ENCODE measurements around the gene SHC3. TPM values are rescaled to one million over a fixed set of nuclear protein-coding genes. Genes with fewer than 3 reads are reported as not detected.

Gene SHC3
- total and polyA plus RNA-seq, 2 of the 4 experiments (the other 2 are of a cell fraction), result 4.5 to 13.3 TPM

- ChIA-PET CTCF (interaction anchor here (0.9 kb wide), 1 partner anchor 108 kb away, joined by 3 read pairs; no protein-coding TSS in a partner anchor), POLR2A (ENCODE audit: unreplicated experiment) (no interaction called here)
- Histone ChIP-seq H3K4me3 (ENCODE audit: insufficient read depth, low read depth, low read length) (no peak overlapping the region), H3K9me3 (ENCODE audit: control insufficient read depth, insufficient read depth, low read length) (no peaks in the 10 kb centered on the region), H3K4me2 (ENCODE audit: low read depth, low read length) (no peak overlapping the region), H2AFZ (replicated peaks; ENCODE audit: low read length, poor library complexity) (no peak overlapping the region), H2BK5ac (ENCODE audit: low read depth, low read length, poor library complexity, severe bottlenecking) (no peak overlapping the region), H3K18ac (ENCODE audit: low read depth, low read length) (no peak overlapping the region), H3K9me1 (ENCODE audit: insufficient read depth, low read length) (peaks cover 19% of the 10 kb centered on the region), H4K91ac (ENCODE audit: insufficient read depth, low read depth, low read length) (no peak overlapping the region), H3K36me3 (ENCODE audit: control insufficient read depth, insufficient read depth, low read length) (no peaks in the 10 kb centered on the region; the same call in none of the 2 replicates), H4K5ac (ENCODE audit: low read depth, low read length) (no peak overlapping the region), H2AK9ac (replicated peaks; ENCODE audit: low read depth, low read length, poor library complexity) (no peak overlapping the region), H4K20me1 (ENCODE audit: insufficient read depth, low read length) (peaks cover 15% of the 10 kb centered on the region), H4K8ac (ENCODE audit: low read depth in 2 of 2, low read length in 2 of 2) (no peak overlapping the region; a peak in 1 of 4 replicates), H3K4ac (ENCODE audit: low read depth, low read length) (no peak overlapping the region), H2BK20ac (ENCODE audit: low read depth, low read length) (no peak overlapping the region), H2BK120ac (ENCODE audit: low read depth, low read length) (no peak overlapping the region), H3K56ac (ENCODE audit: extremely low read depth, insufficient read depth, low read length) (no peak overlapping the region), H3K4me1 (ENCODE audit: control insufficient read depth, insufficient read depth, low read length) (no peaks in the 10 kb centered on the region), H3K79me1 (ENCODE audit: low read depth in 1 of 2, low read length in 2 of 2) (peaks cover 29 to 74% of the 10 kb centered on the region in 2 experiments), H2BK15ac (ENCODE audit: low read depth, low read length) (no peak overlapping the region), H3K23ac (ENCODE audit: low read depth, low read length) (no peak overlapping the region; the same call in 1 of the 2 replicates), H3K27me3 (ENCODE audit: control insufficient read depth, insufficient read depth, low read length) (no peaks in the 10 kb centered on the region), H2AK5ac (ENCODE audit: low read depth, low read length) (0 out of 2 replicates have a peak overlapping the region, but pooled peaks have one; percentile 10), H3K9ac (ENCODE audit: low read depth, low read length) (no peak overlapping the region), H3K27ac (ENCODE audit: insufficient read depth, low read length) (no peak overlapping the region), H3K14ac (replicated peaks; ENCODE audit: low read depth, low read length) (no peak overlapping the region)
- ATAC-seq (ENCODE audit: low read depth) (no peak), DNase-seq (no peak)
- TF ChIP-seq POLR2A (IDR thresholded peaks at IDR 0.05; ENCODE audit: low read depth, low read length), result no peak
- TF ChIP-seq CHD1 (IDR thresholded peaks at IDR 0.05; ENCODE audit: low read depth, low read length), result no peak
- no peak; the same call in 1 of the 2 replicates for TF ChIP-seq CTCF (conservative IDR thresholded peaks at IDR 0.05; ENCODE audit: low read depth, low read length)
- no peak for TF ChIP-seq CEBPB (IDR thresholded peaks at IDR 0.05; ENCODE audit: low read depth, low read length)
- TF ChIP-seq MAZ (IDR thresholded peaks at IDR 0.05; ENCODE audit: borderline replicate concordance, low read depth, low read length), result no peak
- TF ChIP-seq RAD21 (IDR thresholded peaks at IDR 0.05; ENCODE audit: low read length), result no peak
- TF ChIP-seq USF2 (IDR thresholded peaks at IDR 0.05; ENCODE audit: low read depth, low read length), result no peak
- no peak for TF ChIP-seq RCOR1 (IDR thresholded peaks at IDR 0.05; ENCODE audit: insufficient replicate concordance, low read length)
- no peak for TF ChIP-seq BHLHE40 (IDR thresholded peaks at IDR 0.05; ENCODE audit: low read depth, low read length)
- TF ChIP-seq NFE2L2 (IDR thresholded peaks at IDR 0.05; ENCODE audit: low read depth, low read length), result no peak
- TF ChIP-seq RFX5 (IDR thresholded peaks at IDR 0.05; ENCODE audit: low read depth, low read length), result no peak
- in situ Hi-C loops (cut with MboI; ENCODE audit: low sequenced_read_pairs) (no loop called here), intact Hi-C loops (cut with micrococcal nuclease) (loop anchor here (10.0 kb wide), 1 partner anchor 427 kb away; no protein-coding TSS in a partner anchor), dilution Hi-C loops (cut with HindIII; ENCODE audit: low sequenced_read_pairs, unreplicated experiment) (no loop called here)
- BruUV-seq (replicated peaks), result no TSS peak
- WGBS, 2 experiments (ENCODE audit: extremely low coverage in 2 of 2, insufficient read length in 1 of 2), result 33% methylated on average over 1 of the region's 4 CpGs; no CpG with 5 or more reads in 1 of the 2 experiments
Measured at GRCh38 chr9:89171693-89172092, 6.9 kb downstream of the SHC3 start.
